Globus pallidus (tissue), 1 donor: Measurements from ENCODE around the gene GSTM4.
"Not testable (repeated sequence)": the region's sequence is repeated elsewhere in the genome, so short reads cannot be mapped to it uniquely, and the experiment has no call there.

ENCODE experiments used
- DNase-seq: peaks from one replicate; pipeline ENCODE4 v3.0.0-alpha.2; 2015; ENCODE audit warnings: low spot score

The GSTM4 gene

DNA sequence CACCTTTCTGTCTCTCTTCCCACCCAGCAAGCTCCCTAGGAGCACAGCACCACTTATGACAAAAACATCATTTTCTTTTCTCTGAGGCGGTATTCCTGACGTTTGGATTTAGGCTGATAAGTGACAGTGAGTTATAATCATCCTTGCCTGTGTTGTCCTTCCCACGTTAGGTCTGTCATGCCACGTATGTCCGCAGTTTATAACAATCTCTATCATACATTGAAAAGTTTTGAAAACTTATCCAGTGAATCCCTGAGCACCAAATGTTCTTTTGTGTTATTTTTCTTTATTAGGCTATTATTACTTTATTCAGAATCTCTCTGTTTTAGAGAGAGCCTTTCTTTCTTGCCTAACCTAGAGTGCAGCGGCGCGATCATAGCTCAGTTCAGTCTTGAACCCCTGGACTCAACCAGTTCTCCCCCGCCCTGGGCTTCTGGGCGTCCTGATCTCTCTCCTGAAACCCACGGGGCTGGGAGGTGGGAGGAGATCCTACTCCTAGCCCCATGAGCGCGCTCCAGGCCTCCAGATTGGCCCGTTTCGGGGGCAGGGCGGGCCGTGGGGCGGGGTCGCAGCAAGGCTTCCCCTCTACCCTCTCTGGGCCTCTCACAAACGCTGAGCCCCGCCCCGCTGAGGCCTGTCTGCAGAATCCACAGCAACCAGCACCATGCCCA, 11.7 kb downstream of the GSTM4 start, which contains the start of gene GSTM2:
Gene GSTM2, plus strand, starts transcription at position 606 of the 671 bp plus-strand sequence. Its CDS starts 59 bp downstream, at position 665.
- DNase-seq = peak; percentile 74

DNA sequence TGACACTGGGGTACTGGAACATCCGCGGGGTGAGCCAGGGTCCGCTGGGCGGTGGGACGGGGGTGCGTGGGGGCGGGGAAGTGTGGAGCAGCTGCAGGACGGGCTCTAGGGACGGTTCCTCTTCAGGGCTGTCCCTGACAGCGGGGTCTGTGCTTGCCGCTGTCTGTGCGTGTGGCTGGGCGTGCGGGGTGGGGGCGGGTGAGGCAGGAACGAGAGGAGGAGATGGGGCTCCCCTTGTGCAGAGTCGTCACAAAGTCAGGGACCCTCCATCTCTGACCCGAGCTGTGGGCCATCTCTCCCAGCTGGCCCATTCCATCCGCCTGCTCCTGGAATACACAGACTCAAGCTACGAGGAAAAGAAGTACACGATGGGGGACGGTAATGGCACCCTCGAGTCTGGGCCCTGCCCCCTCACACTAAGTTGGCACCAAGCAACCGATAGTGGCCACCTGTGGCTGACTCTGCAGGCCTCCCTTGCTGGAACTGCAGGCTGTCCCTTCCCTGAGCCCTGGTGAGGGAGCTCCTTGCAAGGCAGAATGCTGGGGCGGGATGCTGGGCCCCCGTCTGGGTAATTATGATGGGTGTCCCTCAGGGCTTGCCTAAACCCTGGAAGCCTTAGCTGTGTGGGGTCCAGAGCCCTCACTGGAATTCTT, 12.3 kb downstream of the GSTM4 start:
- no peak for DNase-seq

DNA sequence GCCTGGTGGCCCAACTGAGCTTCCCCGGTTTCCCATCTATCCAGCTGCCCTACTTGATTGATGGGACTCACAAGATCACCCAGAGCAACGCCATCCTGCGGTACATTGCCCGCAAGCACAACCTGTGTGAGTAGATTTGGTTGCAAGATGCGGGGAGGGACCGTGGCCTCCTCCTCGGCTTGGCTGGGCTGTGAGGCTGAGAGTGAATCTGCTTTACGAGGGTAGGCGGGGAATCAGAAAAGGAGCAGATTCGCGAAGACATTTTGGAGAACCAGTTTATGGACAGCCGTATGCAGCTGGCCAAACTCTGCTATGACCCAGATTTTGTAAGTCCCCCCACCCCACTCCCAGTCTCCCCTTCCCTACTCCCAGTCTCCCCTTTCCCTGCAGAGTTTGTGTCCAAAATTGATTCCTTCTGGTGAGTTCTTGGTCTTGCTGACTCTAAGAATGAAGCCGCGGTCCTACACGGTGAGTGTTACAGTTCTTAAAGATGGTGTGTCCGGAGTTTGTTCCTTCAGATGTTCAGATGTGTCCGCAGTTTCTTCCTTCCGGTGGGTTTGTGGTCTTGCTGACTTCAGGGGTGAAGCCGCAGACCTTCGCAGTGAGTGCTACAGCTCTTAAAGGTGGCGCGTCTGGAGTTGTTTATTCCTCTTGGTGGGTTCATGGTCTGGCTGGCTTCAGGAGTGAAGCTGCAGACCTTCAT, 13.5 kb downstream of the GSTM4 start:
- no peak for DNase-seq

DNA sequence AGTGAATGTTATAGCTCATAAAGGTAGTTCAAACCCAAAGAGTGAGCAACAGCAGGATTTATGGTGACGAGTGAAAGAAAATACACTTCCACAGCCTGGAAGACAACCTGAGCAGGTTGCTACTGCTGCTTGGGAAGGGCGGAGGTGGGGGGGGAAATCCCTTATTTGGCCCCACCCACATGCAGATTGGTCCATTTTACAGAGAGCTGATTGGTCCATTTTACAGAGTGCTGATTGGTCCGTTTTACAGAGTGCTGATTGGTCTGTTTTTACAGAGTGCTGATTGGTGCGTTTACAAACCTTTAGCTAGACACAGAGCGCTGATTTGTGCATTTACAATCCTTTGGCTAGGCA, 14.0 kb downstream of the GSTM4 start:
- DNase-seq = not testable (repeated sequence)

DNA sequence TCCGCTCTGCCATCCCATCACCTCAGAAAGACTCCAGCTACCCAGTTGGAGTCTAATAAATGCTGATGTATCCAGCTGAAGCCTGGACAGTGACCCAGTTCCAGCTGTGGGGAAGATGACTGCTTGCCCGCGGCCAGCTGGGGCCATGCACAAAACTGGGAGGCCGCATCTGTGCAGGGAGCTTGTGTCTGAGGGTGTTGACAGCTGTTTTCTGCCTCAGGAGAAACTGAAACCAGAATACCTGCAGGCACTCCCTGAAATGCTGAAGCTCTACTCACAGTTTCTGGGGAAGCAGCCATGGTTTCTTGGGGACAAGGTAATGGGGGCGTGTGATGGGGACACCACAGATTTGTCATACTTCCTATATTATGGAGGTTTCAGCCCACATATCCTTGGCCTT, 15.2 kb downstream of the GSTM4 start:
- no peak for DNase-seq

DNA sequence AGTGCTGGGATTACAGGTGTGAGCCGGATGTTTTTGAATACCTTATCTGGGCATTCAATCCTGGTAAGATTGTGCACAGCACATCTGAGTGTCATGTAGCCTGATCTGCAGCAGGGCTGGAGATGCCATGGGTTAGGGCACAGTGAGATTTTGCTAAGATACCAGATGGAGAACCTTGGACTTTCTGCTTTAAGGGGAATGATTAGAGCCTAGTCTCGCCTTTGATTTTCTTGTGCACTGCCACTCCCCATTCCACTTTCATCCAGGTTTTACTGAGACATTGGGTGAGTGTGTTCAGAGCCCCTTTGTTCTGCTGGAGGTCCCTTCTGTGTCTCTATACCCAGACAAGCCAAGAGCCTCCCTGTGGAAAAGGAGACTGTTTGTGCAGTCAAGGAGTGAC, 18.0 kb downstream of the GSTM4 start:
- DNase-seq = not testable (repeated sequence)

DNA sequence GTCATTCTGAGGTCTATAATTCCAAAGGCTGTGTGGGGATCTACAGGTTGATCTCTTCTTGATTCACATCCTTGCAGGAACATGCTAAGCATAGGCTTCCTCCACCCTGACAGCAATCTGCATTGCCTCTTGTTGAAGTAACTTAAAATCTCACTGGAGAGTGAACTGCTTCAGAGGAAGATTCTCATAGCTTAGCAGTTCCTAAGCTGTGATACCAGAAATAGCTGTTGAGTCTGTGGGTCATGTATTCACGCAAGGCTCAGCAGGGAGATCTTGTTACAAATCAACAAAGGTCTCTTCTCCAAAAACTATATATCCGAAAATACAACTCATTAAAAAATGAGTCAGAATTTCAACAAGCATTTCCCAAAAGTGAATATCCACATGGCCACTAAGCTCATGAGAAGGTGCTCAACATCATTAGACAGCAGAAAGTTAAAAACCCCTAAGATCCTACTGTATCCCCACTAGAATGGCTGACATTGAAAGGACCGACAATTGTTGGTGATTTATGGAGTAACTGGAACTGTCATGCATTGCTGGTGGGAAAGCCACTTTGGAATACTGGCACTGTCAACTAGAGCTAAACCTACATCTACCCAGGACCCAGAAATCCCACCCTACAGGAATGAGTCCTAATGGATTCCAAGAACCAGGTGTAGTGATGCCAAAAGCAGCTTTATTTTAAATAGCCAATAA, 20.9 kb downstream of the GSTM4 start:
- not testable (repeated sequence) for DNase-seq

DNA sequence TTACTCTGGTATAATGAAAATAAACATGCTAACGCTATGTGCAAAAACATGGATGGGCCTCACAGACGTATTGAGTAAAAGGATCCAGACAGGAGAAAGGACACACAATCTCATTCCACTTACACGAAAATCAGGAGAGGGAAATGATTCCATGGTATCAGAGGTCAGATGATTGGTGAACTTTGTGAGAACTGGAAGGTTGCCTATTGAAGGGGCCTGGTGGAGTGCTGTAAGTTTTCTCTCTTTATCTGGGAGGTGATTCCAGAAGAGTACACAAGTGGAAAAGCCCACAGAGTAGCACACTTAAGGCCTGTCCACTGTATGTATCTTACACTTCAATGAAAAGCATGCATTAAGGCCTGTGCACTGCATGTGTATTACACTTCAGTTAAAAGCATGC, 21.6 kb downstream of the GSTM4 start:
- DNase-seq = no peak

DNA sequence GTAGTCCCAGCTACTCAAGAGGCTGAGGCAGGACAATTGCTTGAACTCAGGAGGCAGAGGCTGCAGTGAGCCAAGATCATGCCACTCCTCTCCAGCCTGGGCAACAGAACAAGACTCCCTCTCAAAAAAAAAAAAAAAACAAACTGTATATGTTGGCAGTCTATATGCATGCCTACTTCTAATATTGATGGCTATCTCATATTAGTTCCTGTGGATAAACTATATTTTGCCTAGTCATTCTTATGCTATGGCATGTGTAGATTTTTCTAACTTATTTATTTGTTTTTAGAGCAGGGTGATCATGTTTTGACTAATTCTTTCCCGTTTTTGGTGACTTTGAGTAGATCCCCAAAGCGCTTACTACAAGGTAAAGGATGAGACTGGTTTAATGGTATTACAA, 22.7 kb downstream of the GSTM4 start:
- DNase-seq = not testable (repeated sequence)

DNA sequence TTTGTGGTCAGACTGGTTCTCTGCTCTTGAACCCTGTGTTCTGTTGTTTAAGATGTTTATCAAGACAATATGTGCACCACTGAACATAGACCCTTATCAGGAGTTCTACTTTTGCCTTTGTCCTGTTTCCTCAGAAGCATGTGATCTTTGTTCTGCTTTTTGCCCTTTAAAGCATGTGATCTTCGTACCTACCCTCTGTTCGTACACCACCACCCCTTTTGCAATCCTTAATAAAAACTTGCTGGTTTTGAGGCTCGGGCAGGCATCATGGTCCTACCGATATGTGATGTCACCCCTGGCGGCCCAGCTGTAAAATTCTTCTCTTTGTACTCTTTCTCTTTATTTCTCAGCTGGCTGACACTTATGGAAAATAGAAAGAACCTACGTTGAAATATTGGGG, 28.9 kb downstream of the GSTM4 start:
- not testable (repeated sequence) for DNase-seq

DNA sequence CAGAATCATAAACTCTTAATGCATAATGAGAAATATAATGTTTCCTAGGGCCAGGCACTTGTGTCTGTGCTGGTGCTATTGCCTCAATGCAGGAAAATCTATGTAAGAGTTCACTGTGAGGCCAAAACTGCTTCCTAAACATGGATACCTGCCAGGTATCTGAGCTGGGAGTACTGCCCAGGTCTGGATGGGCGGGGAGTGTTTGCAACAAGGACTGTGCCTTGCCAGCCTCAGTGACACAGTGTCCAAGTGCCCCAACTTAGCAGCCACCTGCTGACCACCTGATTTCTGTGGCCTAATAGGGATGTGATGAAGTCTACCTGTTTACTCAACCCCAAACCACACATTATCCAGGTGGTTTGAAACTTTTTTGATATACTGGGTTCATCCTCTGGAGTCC, 29.5 kb downstream of the GSTM4 start:
- DNase-seq = not testable (repeated sequence)

DNA sequence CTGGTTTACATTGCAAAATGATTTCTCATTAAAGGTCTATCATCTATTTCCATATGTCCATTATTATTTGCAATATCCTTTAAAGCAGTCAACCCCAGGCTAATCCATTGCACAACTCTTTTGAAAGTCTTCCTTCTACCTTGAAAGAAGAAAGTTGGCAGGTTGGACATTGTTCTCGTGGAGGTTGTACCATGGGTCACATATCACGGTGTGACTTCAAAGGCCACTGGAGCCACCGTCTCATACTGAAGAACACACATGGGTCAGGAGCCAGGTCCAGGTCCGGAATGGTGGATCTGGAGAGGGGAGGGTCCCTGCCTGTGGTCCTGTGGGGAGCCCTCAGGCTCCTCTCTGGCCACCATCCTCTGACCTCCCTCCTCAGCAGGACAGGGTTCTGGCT, 30.0 kb downstream of the GSTM4 start:
- DNase-seq = not testable (repeated sequence)

DNA sequence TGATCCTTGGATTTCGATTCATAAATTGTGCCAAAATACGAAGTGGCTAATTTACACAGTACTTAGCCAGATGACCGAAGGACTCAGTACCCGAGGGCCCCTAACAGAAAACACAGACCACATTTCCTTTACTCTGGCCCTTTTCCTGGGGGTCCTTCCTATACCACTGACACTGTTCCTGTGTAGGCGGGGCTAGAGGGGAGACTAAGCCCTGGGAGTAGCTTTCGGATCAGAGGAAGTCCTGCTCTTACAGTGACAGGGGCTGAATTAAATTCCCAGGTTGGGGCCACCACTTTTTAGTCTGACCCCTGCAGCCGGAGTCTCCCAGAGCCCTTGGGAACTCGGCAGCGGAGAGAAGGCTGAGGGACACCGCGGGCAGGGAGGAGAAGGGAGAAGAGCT, 31.2 kb downstream of the GSTM4 start:
- not testable (repeated sequence) for DNase-seq

DNA sequence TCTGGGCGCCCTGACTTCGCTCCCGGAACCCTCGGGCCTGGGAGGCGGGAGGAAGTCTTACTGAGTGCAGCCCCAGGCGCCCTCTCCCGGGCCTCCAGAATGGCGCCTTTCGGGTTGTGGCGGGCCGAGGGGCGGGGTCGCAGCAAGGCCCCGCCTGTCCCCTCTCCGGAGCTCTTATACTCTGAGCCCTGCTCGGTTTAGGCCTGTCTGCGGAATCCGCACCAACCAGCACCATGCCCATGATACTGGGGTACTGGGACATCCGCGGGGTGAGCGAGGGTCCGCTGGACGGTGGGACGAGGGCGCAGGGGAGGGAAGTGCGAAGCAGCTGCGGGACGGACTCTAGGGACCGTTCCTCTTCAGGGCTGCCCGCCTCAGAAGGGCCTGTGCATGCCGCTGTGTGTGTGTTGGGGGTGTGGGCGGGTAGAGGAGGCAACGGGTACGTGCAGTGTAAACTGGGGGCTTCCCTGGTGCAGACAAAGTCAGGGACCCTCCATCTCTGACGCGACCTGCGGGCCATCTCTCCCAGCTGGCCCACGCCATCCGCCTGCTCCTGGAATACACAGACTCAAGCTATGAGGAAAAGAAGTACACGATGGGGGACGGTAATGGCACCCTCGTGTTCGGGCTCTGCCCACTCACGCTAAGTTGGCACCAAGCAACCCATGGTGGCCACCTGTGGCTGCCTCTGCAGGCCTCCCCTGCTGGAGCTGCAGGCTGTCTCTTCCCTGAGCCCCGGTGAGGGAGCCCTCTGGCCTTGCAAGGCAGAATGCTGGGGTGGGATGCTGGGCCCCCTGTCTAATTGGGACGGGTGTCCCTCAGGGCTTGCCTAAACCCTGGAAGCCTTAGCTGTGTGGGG, 32.0 kb downstream of the GSTM4 start, which contains the start of gene GSTM1:
Gene GSTM1, plus strand, starts transcription at position 177 of the 859 bp plus-strand sequence. Its CDS starts 57 bp downstream, at position 234.
- DNase-seq = peak; percentile 89

DNA sequence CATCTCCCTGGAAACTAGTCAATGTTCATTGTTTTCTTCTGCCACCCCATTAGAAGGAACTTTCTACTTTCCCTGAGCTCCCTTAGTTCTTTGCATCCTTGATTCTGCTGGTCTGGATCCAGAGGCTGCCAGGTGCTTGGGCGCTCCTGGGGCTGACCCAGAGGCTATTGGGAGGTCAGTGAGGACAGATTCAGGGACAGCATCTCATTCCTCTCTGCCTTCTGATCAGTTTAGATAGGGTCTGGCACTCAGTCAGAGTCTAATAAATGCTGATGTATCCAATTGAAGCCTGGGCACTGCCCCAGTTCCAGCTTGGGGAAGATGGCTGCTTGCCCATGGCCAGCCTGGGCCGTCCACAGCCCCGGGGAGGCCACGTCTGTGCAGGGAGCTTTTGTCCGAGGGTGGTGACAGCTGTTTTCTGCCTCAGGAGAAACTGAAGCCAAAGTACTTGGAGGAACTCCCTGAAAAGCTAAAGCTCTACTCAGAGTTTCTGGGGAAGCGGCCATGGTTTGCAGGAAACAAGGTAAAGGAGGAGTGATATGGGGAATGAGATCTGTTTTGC, 34.0 kb downstream of the GSTM4 start:
- DNase-seq = peak; percentile 51

DNA sequence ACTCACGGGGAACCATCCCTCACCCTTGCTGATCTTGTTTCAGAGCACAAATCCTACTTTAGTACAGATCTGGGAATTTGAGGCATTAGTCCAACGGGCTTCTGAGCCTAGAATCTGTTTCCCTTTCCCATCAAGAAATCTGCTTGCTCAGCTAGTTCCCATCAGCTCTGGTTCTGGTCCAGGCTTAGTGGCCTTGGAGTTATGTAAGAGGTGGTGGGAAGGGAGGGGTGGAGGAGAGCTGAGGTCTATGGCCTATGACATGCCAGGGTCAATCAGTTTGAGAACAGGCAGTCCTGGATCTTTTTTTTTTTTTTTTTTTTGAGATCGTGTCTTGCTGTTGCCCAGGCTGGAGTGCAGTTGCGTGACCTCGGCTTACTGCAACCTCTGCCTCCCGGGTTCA, 35.9 kb downstream of the GSTM4 start:
- DNase-seq = no peak

DNA sequence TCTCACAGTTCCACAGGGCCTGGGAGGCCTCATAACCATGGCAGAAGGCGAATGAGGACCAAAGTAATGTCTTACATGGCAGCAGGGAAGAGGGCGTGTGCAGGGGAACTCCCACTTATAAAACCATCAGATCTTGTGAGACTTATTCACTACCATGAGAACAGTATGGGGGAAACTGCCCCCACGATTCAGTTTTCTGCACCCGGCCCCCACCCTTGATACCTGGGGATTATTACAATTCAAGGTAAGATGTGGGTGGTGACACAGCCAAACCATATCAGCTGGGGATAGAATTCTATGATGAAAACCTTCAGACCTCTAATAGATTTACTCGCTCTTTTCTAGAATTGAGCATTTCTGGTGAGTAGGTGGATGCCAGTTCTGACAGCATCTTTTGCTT, 38.5 kb downstream of the GSTM4 start:
- not testable (repeated sequence) for DNase-seq

DNA sequence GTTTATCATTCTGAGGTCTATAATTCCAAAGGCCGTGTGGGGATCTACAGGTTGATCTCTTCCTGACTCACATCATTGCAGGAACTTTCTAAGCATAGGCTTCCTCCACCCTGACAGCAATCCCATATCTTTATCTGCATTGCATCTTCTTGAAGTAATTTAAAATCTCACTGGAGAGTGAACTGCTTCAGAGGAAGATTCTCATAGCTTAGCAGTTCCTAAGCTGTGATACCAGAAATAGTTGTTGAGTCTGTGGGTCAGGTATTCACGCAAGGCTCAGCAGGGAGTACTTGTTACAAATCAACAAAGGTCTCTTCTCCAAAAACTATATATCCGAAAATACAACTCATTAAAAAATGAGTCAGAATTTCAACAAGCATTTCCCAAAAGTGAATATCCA, 39.2 kb downstream of the GSTM4 start:
- not testable (repeated sequence) for DNase-seq

DNA sequence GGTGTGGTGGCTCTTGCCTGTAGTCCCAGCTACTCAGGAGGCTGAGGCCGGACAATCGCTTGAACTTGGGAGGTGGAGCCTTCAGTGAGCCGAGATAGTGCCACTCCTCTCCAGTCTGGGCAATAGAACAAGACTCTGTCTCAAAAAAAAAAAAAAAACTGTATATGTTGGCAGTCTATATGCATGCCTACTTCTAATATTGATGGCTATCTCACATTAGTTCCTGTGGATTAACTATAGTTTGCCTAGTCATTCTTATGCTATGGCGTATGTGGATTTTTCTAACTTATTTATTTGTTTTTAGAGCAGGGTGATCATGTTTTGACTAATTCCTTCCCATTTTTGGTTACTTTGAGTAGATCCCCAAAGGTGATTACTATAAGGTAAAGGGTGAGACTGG, 41.2 kb downstream of the GSTM4 start:
- no peak for DNase-seq

DNA sequence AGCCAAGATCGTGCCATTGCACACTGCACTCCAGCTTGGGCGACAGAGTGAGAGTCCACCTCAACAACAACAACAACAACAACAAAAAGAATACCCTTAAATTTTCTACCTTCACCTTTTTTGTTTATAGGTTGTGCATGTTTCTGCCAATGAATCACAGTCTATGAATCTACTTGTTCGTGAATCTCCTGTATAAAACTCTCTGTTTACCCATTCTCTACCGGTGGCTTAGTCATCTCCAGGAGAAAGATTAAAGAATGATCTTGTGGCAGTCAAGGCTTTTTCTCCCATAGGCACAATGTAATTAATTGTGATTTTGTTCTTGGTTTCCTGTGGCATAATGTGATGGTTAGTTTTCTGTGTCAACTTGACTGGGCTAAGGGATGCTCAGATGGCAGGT, 42.0 kb downstream of the GSTM4 start:
- not testable (repeated sequence) for DNase-seq

DNA sequence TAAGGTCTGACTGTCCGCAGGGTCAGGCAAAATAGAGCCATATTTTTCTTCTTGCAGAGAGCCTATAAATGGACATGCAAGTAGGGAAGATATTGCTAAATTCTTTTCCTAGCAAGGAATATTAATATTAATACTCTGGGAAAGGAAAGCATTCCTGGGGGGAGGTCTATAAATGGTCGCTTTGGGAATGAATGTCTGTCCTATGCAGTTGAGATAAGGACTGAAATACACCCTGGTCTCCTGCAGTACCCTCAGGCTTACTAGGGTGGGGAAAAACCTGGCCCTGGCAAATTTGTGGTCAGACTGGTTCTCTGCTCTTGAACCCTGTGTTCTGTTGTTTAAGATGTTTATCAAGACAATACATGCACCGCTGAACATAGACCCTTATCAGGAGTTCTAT, 47.0 kb downstream of the GSTM4 start:
- not testable (repeated sequence) for DNase-seq
